Fibroblast of skin of right quadriceps (primary cell): Measurements from ENCODE around the gene CXXC1.
"Not testable (repeated sequence)": the region's sequence is repeated elsewhere in the genome, so short reads cannot be mapped to it uniquely, and the experiment has no call there.

Source experiments
- DNase-seq: peaks from one replicate; pipeline ENCODE4 v3.0.0-alpha.2; 2013

CXXC1 gene

GRCh38 chr18:50274044-50274442 lies 13.4 kb downstream of the CXXC1 start:
- no peak for DNase-seq

GRCh38 chr18:50273203-50274043 lies 14.1 kb downstream of the CXXC1 start:
- no peak for DNase-seq

- DNase-seq, result no peak
These were observed 14.9 kb downstream of the CXXC1 start for GRCh38 chr18:50272568-50272967.

- DNase-seq, result peak; percentile 42
These were observed 19.3 kb downstream of the CXXC1 start for GRCh38 chr18:50268022-50268747.

GRCh38 chr18:50266248-50266704 lies 21.2 kb downstream of the CXXC1 start, which contains the start of gene CFAP53:
CFAP53 (minus strand) TSS chr18:50266495; CDS start chr18:50266404, 91 bp downstream.
- DNase-seq, result peak; percentile 84

GRCh38 chr18:50262977-50263376 lies 24.5 kb downstream of the CXXC1 start:
- no peak for DNase-seq

- no peak for DNase-seq
These were observed 36.6 kb downstream of the CXXC1 start for GRCh38 chr18:50250935-50251334.

- no peak for DNase-seq
These were observed 37.9 kb downstream of the CXXC1 start for GRCh38 chr18:50249576-50249975.

- no peak for DNase-seq
These were observed 39.9 kb downstream of the CXXC1 start for GRCh38 chr18:50247561-50247960.

- not testable (repeated sequence) for DNase-seq
These were observed 45.7 kb downstream of the CXXC1 start for GRCh38 chr18:50241768-50242167.

- peak; percentile 2 for DNase-seq
These were observed 47.4 kb downstream of the CXXC1 start for GRCh38 chr18:50240080-50240563.

GRCh38 chr18:50232419-50232818 lies 55.1 kb downstream of the CXXC1 start:
- no peak for DNase-seq
